GM23338 (cell line): ENCODE data around the gene DOCK6. TPM values are rescaled to one million over a fixed set of nuclear protein-coding genes. Genes with fewer than 3 reads are reported as not detected.

ENCODE experiments used
- ATAC-seq: fragments of 200-7000 bp; cut with Tn5 transposase; 3 replicates; pipeline ENCODE4 v1.9.1; 2020
- DNase-seq: peaks from one replicate; pipeline ENCODE4 v3.0.0-alpha.2; 2015; ENCODE audit warnings: low spot score
- H2AFZ ChIP-seq: fragments of 200-600 bp; sonication (generic); 2 replicates; pipeline ENCODE4 v1.8.0; 2016; ENCODE audit warnings: antibody characterized with exemption, mild to moderate bottlenecking, moderate library complexity
- H3F3A ChIP-seq: fragments of 200-600 bp; sonication (generic); replicated peaks from 2 replicates; pipeline ENCODE4 v1.8.0; 2017; ENCODE audit warnings: antibody characterized with exemption, mixed run types, low read depth
- H3K27ac ChIP-seq: fragments of 200-600 bp; sonication (generic); 2 replicates; pipeline ENCODE4 v1.6.1; 2016; ENCODE audit warnings: low read depth
- H3K27me3 ChIP-seq: fragments of 200-600 bp; sonication (generic); 2 replicates; pipeline ENCODE4 v1.8.0; 2016; ENCODE audit warnings: mild to moderate bottlenecking, mixed run types, moderate library complexity; ENCODE audit not compliant: insufficient read depth
- H3K36me3 ChIP-seq: fragments of 200-600 bp; sonication (generic); 2 replicates; pipeline ENCODE4 v1.8.0; 2016; ENCODE audit warnings: mild to moderate bottlenecking; ENCODE audit not compliant: insufficient read depth
- H3K4me1 ChIP-seq: fragments of 200-600 bp; sonication (generic); 2 replicates; pipeline ENCODE4 v1.8.0; 2016; ENCODE audit warnings: mild to moderate bottlenecking, moderate library complexity; ENCODE audit not compliant: insufficient read depth
- H3K4me2 ChIP-seq: fragments of 200-600 bp; sonication (generic); 2 replicates; pipeline ENCODE4 v1.7.1; 2017; ENCODE audit warnings: mixed run types
- H3K4me3 ChIP-seq: fragments of 200-600 bp; sonication (generic); 2 replicates; pipeline ENCODE4 v1.6.1; 2016; ENCODE audit warnings: mixed run types
- H3K79me2 ChIP-seq: fragments of 200-600 bp; sonication (generic); replicated peaks from 2 replicates; pipeline ENCODE4 v1.8.0; 2017; ENCODE audit warnings: mild to moderate bottlenecking; ENCODE audit not compliant: insufficient read depth
- H3K9me2 ChIP-seq: fragments of 200-600 bp; sonication (generic); 2 replicates; pipeline ENCODE4 v1.8.0; 2017; ENCODE audit not compliant: insufficient read depth
- H4K20me1 ChIP-seq: fragments of 200-600 bp; sonication (generic); replicated peaks from 2 replicates; pipeline ENCODE4 v1.8.0; 2017; ENCODE audit warnings: mild to moderate bottlenecking; ENCODE audit not compliant: insufficient read depth
- H3K27ac Mint-ChIP-seq: 2 replicates; pipeline ENCODE4 v1.8.0; 2020; ENCODE audit warnings: inconsistent platforms, mild to moderate bottlenecking, moderate library complexity, mixed read lengths
- H3K27me3 Mint-ChIP-seq: 3 replicates; pipeline ENCODE4 v1.8.0; 2022; ENCODE audit warnings: low read depth, mild to moderate bottlenecking, moderate library complexity, mixed read lengths, inconsistent platforms; ENCODE audit not compliant: insufficient read depth, poor library complexity
- H3K36me3 Mint-ChIP-seq: 3 replicates; pipeline ENCODE4 v1.8.0; 2021; ENCODE audit warnings: low read depth, mild to moderate bottlenecking, inconsistent platforms, moderate library complexity, mixed read lengths
- H3K4me1 Mint-ChIP-seq: 3 replicates; pipeline ENCODE4 v1.8.0; 2020; ENCODE audit warnings: mild to moderate bottlenecking, inconsistent platforms, mixed read lengths
- H3K4me3 Mint-ChIP-seq: 3 replicates; pipeline ENCODE4 v1.8.0; 2021; ENCODE audit warnings: moderate library complexity, mild to moderate bottlenecking, inconsistent platforms, mixed read lengths
- H3K9me3 Mint-ChIP-seq: 3 replicates; pipeline ENCODE4 v1.8.0; 2020; ENCODE audit warnings: moderate library complexity, mild to moderate bottlenecking, inconsistent platforms, mixed read lengths
- ETS1 ChIP-seq: IDR thresholded peaks from 2 replicates; pipeline ENCODE4 v1.6.1; 2016; ENCODE audit warnings: antibody characterized with exemption
- EZH2 ChIP-seq: fragments of 200-600 bp; sonication (generic); IDR thresholded peaks from one replicate; pipeline ENCODE4 v1.8.0; 2017; ENCODE audit warnings: antibody characterized with exemption, mild to moderate bottlenecking, low read depth; ENCODE audit not compliant: unreplicated experiment
- EZH2phosphoT487 ChIP-seq: fragments of 200-600 bp; sonication (generic); IDR thresholded peaks from one replicate; pipeline ENCODE4 v1.8.1; 2018; ENCODE audit warnings: antibody characterized with exemption; ENCODE audit not compliant: unreplicated experiment
- JUNB ChIP-seq: IDR thresholded peaks from one replicate; pipeline ENCODE4 v1.6.1; 2016; ENCODE audit warnings: antibody characterized with exemption; ENCODE audit not compliant: unreplicated experiment
- NANOG ChIP-seq: IDR thresholded peaks from 2 replicates; pipeline ENCODE4 v1.6.1; 2016; ENCODE audit warnings: antibody characterized with exemption, borderline replicate concordance
- STAT1 ChIP-seq: IDR thresholded peaks from one replicate; pipeline ENCODE4 v1.6.1; 2016; ENCODE audit warnings: antibody characterized with exemption; ENCODE audit not compliant: unreplicated experiment
- ZNF114 ChIP-seq: fragments of 250-450 bp; sonication (Bioruptor Pico); IDR thresholded peaks from 2 replicates; pipeline ENCODE4 v1.5.0; 2020; ENCODE audit warnings: mild to moderate bottlenecking, moderate library complexity
- ZNF331 ChIP-seq: fragments of 250-450 bp; sonication (Bioruptor Pico); IDR thresholded peaks from 2 replicates; pipeline ENCODE4 v1.5.0; 2020; ENCODE audit warnings: low read depth, mild to moderate bottlenecking, moderate library complexity
- polyA plus RNA-seq: library from polyadenylated mRNA; unstranded; fragments of >200 nt; fragmentation: Nextera tagmentation; extraction: Ambion mirVana; gene quantifications from 2 replicates; pipeline ENCODE4 v1.2.1, GENCODE V29; 2016
- total RNA-seq: library from RNA; depleted of rRNA; stranded (reverse); fragments of >200 nt; shearing (Covaris generic); gene quantifications from 2 replicates; pipeline ENCODE4 v1.2.3, GENCODE V29; 2014
- TF ChIP-seq, protein P1 (sequence below), 2 experiments: fragments of 200-600 bp in 1 of 2; sonication (generic) in 1 of 2; conservative IDR thresholded peaks; 2 replicates each; pipeline versions ENCODE4 v1.5.1 to v1.6.1; 2016 to 2017; ENCODE audit warnings: antibody characterized with exemption in 2 of 2, low read depth in 2 of 2, mild to moderate bottlenecking in 2 of 2, moderate library complexity in 1 of 2
- TF ChIP-seq, protein P2 (sequence below): IDR thresholded peaks from one replicate; pipeline ENCODE4 v1.6.1; 2018; ENCODE audit warnings: antibody characterized with exemption; ENCODE audit not compliant: unreplicated experiment

DOCK6 gene
- total and polyA plus RNA-seq, 2 experiments from 2014 or later = 34.6 to 49.0 TPM

GRCh38 chr19:11234486-11235075 lies 27.7 kb downstream of the DOCK6 start:
- Mint-ChIP-seq H3K27me3 (peaks cover 5% of the 10 kb centered on the region), H3K4me1 (peaks cover 8% of the 10 kb centered on the region), H3K9me3 (no peaks in the 10 kb centered on the region), H3K27ac (no peak overlapping the region), H3K36me3 (peaks cover 26% of the 10 kb centered on the region), H3K4me3 (no peak overlapping the region)
- no peak for ATAC-seq
- no peaks in the 10 kb centered on the region for H3K4me1 ChIP-seq
- no peak for TF ChIP-seq JUNB
- no peak for TF ChIP-seq EZH2
- TF ChIP-seq, protein P1, sequence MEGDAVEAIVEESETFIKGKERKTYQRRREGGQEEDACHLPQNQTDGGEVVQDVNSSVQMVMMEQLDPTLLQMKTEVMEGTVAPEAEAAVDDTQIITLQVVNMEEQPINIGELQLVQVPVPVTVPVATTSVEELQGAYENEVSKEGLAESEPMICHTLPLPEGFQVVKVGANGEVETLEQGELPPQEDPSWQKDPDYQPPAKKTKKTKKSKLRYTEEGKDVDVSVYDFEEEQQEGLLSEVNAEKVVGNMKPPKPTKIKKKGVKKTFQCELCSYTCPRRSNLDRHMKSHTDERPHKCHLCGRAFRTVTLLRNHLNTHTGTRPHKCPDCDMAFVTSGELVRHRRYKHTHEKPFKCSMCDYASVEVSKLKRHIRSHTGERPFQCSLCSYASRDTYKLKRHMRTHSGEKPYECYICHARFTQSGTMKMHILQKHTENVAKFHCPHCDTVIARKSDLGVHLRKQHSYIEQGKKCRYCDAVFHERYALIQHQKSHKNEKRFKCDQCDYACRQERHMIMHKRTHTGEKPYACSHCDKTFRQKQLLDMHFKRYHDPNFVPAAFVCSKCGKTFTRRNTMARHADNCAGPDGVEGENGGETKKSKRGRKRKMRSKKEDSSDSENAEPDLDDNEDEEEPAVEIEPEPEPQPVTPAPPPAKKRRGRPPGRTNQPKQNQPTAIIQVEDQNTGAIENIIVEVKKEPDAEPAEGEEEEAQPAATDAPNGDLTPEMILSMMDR (conservative IDR thresholded peaks at IDR 0.05; ENCODE audit: low read depth in 2 of 2) = 0 out of 4 replicates have a peak, but pooled peaks of 1 of the 2 experiments have one; percentile 12
- no peak for TF ChIP-seq ZNF114 (CRISPR knock-in tag)
- TF ChIP-seq, protein P2, sequence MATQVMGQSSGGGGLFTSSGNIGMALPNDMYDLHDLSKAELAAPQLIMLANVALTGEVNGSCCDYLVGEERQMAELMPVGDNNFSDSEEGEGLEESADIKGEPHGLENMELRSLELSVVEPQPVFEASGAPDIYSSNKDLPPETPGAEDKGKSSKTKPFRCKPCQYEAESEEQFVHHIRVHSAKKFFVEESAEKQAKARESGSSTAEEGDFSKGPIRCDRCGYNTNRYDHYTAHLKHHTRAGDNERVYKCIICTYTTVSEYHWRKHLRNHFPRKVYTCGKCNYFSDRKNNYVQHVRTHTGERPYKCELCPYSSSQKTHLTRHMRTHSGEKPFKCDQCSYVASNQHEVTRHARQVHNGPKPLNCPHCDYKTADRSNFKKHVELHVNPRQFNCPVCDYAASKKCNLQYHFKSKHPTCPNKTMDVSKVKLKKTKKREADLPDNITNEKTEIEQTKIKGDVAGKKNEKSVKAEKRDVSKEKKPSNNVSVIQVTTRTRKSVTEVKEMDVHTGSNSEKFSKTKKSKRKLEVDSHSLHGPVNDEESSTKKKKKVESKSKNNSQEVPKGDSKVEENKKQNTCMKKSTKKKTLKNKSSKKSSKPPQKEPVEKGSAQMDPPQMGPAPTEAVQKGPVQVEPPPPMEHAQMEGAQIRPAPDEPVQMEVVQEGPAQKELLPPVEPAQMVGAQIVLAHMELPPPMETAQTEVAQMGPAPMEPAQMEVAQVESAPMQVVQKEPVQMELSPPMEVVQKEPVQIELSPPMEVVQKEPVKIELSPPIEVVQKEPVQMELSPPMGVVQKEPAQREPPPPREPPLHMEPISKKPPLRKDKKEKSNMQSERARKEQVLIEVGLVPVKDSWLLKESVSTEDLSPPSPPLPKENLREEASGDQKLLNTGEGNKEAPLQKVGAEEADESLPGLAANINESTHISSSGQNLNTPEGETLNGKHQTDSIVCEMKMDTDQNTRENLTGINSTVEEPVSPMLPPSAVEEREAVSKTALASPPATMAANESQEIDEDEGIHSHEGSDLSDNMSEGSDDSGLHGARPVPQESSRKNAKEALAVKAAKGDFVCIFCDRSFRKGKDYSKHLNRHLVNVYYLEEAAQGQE = no peak
- TF ChIP-seq ZNF331 = no peak
- no peak for TF ChIP-seq STAT1
- TF ChIP-seq NANOG = no peak
- H2AFZ ChIP-seq = no peak overlapping the region
- no peaks in the 10 kb centered on the region for H4K20me1 ChIP-seq
- no peak overlapping the region for H3K4me2 ChIP-seq
- H3K4me3 ChIP-seq = no peak overlapping the region
- no peaks in the 10 kb centered on the region for H3K79me2 ChIP-seq
- H3F3A ChIP-seq = no peaks in the 10 kb centered on the region
- H3K36me3 ChIP-seq = no peaks in the 10 kb centered on the region; the same call in 1 of the 2 replicates
- H3K27me3 ChIP-seq = no peaks in the 10 kb centered on the region
- no peak overlapping the region for H3K27ac ChIP-seq
- DNase-seq = no peak
- H3K9me2 ChIP-seq = no peaks in the 10 kb centered on the region

- no peak overlapping the region for H3K27ac ChIP-seq
- no peak overlapping the region for H3K4me3 ChIP-seq
- H3K4me1 ChIP-seq = 0 out of 2 replicates have a peak, but pooled peaks cover 2% of the 10 kb centered on the region
- Mint-ChIP-seq H3K4me3 (no peak overlapping the region), H3K36me3 (peaks cover 19% of the 10 kb centered on the region), H3K27me3 (peaks cover 10% of the 10 kb centered on the region), H3K9me3 (no peaks in the 10 kb centered on the region), H3K4me1 (peaks cover 8% of the 10 kb centered on the region), H3K27ac (no peak overlapping the region)
- no peaks in the 10 kb centered on the region for H3K27me3 ChIP-seq
- H3K4me2 ChIP-seq = no peak overlapping the region
- H3F3A ChIP-seq = no peaks in the 10 kb centered on the region
- no peak for ATAC-seq
- DNase-seq = no peak
- H3K79me2 ChIP-seq = no peaks in the 10 kb centered on the region
- no peak overlapping the region for H2AFZ ChIP-seq
- H3K9me2 ChIP-seq = no peaks in the 10 kb centered on the region
- H4K20me1 ChIP-seq = no peaks in the 10 kb centered on the region; the same call in 1 of the 2 replicates
- H3K36me3 ChIP-seq = no peaks in the 10 kb centered on the region; the same call in 1 of the 2 replicates
- no peak for TF ChIP-seq ZNF114 (CRISPR knock-in tag)
- TF ChIP-seq NANOG = no peak
- TF ChIP-seq EZH2phosphoT487 = no peak
- no peak for TF ChIP-seq ZNF331
- TF ChIP-seq, protein P2 = no peak
- no peak for TF ChIP-seq STAT1
- TF ChIP-seq JUNB = no peak
- TF ChIP-seq, protein P1 (conservative IDR thresholded peaks at IDR 0.05; ENCODE audit: low read depth in 2 of 2) = no peak
- TF ChIP-seq ETS1 = no peak
Observed at GRCh38 chr19:11233073-11233472, 29.3 kb downstream of the DOCK6 start.
